Occipital lobe (tissue), 2 donors: ENCODE results near the gene FLAD1. TPM values are rescaled to one million over a fixed set of nuclear protein-coding genes. Genes with fewer than 3 reads are reported as not detected.
A peak's percentile ranks its signal among the peaks of the same experiment; 100 is the strongest.

Experiments
- DNase-seq: peaks from one replicate; lab custom pipeline; 2025; lab: John Stamatoyannopoulos, UW
- total RNA-seq: library from RNA; depleted of rRNA; stranded (reverse); fragments of >200 nt; gene quantifications from one replicate; pipeline ENCODE4 v1.2.3, GENCODE V29; 2014

The FLAD1 gene
- total RNA-seq, 1 donor from 2014 or later, result 17.2 TPM

DNA sequence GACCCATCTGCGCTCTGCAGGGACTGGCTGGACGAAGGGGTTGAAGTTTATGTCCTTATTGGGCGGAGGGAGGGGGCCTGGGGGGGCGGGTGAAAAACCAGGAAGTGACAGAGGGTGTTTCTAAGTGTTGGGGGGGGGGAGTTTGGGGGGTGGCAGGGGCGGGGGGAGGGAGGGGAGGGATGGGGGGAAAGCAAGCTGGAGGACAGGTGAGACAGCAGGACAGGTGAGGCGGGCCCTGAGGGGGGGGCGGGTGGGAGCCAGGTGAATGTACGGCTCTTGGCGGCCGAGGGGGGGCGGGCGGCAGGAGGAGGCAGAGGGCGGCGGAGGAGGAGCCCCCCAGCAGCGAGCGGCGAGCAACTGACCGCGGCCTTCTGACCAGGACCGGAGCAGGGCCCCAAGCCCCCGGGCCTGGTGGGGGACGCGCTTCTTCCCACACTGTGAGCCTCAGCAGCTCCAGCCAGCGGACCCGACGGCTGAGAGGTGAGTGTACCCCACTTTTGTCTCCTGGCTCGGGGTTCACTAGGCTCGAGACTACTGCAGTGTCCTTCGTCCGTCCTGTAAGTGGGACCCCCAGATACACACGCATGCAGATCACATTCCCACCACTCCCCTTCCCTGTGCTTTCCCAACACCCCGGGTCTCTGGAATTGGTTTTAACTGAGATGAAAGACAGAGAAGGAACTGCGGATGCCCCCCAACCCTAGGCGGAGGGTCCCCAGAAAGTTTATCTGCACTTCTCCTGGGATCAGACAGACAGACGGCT lies 19.5 kb downstream of the FLAD1 start, which contains the start of gene ZBTB7B:
ZBTB7B (plus strand) TSS at position 339 of the 763 bp plus-strand sequence. CDS start 11,859 bp downstream, outside the sequence.
- DNase-seq, result no peak

DNA sequence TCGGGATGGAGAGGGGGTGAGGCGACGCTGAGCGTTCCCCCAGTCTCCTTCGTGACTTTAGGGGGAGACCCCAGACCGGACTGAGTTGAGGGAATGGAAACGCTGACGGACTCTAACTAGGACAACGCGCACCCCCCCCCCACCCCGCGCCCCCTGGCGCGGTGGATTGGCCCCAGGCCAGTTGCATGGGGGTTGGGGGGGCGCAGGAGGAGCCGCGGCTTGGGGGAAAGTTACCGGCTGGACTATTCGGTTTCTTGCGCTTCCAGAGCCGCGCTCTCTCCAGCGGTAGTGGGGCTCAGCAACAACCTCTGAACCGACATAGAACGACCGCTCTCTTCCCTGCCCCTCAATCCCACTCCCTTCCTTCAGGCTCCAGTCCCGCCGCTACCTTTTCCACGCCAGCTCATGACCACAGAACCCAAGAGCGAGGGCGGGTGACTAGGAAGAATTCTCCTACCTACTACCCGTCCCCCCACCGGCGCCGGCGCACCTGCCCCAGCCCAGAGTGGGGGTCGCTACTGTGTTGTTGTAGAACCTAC lies 20.2 kb downstream of the FLAD1 start:
- DNase-seq, result no peak

- DNase-seq, result peak; percentile 64
These were observed 20.7 kb downstream of the FLAD1 start for GRCh38 chr1:155003766-155004351.

DNA sequence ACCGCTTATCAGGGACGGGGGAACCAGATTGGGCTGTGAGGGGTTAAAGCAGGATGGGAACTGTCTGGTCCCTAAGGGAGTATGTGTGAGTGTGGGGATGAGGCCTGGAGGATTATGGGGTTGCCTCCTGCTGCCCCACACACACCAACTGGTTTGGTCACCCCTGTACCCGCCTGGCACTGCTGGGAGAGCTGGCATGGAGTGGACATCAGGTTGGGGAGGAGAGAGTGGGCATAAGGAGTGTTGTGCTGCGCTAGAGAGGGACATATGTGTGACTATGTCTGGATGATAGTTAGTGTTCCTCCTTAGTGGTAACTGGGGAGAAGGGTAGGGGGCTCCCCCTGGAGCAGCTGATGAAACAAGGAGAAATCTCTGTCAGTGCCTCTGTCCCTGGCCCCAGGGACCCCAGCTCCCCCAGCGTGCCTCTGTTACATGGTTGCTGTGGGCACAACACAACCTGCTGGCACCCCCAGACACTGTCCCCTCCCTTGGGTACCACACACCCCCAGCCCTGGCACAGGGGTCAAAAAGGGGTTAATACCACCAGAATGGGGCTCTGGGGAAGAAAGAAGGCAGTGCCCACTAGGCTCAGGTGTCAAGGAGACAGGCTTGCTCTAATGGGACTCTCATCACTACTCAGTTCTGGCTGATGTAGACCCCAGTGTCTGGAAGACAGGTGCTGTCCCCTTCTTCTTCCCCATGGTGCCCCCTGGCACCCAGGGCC lies 21.4 kb downstream of the FLAD1 start:
- DNase-seq, result no peak

- DNase-seq, result peak; percentile 47
These were observed 22.2 kb downstream of the FLAD1 start for GRCh38 chr1:155005076-155006011.

GRCh38 chr1:155006601-155007101 lies 23.5 kb downstream of the FLAD1 start:
- peak; percentile 30 for DNase-seq

GRCh38 chr1:155007251-155007828 lies 24.2 kb downstream of the FLAD1 start:
- DNase-seq, result no peak

DNA sequence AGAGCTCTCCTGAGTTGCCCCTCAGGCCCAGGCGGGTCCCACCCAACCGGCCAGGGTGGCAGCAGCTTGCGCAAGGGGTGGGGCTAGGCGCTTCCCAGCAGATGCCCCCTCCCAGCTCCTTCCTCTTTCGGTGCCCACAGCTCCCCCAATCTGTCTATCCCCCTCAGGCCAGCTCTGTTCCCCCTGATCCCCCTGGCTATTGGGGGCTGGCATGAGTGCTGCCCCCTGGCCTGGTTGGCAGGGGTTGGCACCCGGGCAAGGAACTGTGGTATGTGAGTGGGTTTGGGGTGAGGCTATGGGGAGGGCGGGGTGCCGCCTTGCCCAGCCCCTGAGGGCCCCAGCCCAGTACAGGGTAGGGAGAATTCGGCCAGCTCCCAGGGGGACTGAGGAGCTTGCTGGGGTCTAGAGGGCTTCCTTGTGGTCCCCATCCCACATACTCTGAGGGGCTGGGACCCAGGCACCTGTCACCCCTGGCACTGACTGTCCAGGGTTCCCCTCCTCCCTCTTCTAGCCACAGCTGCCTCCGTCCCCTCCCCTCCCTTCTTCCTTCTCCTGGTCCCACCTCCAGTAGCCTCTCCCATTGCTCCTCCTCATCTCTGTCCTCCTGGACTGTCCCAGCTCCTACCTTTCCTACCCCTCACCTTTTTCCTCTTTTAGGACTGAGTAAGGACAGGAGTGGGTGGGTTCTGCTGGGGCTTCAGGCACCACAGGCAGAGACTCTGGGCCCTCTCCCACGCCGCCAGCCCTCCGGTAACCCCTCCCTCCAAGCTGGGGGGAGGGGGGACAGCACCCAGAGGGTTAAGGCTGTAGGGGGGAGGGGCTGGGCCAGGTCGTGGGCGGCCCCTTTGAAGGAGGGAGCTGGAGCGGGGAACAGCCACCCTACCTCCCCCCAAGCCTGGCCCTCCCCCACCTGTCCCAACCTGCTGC lies 25.1 kb downstream of the FLAD1 start:
- no peak for DNase-seq

DNA sequence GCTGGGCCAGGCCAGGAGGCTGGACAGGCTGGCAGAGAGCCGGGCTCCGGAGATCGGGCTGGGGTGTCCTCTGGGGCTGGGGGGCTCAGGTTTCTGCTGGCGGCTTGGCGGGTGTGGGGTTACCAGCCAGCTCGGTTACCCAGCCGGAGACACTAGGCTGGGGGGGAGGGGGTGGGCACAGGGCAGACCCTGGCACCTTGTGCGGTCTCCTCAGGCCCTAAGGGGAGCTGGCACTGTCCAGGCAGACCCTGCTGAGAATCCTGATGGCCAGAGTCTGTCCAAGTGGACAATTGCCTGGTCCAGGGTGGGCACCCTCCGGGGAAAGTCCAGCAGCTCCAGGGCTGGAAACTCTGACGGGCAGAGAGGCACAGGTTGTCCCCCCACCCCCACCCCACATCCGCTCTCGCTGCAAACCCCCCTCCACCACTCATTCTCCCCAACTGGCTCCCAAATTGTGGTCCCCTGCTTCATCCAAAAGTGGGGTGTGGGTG lies 26.1 kb downstream of the FLAD1 start:
- DNase-seq, result no peak

DNA sequence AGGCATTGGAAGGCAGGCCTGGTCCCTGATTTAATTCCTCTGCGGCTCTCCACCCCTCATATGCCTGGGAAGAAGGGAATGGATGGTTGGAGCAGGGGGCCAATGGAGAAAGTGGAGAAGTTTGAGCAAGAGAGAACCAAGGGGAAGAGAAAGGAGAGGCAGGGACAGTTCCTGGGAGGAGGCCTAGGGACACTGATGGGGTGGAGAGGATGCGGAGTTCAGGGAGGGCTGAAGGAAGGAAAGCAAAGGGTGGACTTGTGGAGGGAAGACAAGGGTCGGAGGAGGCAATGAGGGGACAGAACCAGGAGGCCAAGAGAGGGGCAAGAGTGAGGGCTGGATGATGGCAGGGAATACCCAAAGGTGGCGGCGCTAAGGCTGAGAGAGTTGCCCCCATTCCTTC lies 26.6 kb downstream of the FLAD1 start:
- DNase-seq, result no peak

- no peak for DNase-seq
These were observed 27.2 kb downstream of the FLAD1 start for GRCh38 chr1:155010211-155010918.

DNA sequence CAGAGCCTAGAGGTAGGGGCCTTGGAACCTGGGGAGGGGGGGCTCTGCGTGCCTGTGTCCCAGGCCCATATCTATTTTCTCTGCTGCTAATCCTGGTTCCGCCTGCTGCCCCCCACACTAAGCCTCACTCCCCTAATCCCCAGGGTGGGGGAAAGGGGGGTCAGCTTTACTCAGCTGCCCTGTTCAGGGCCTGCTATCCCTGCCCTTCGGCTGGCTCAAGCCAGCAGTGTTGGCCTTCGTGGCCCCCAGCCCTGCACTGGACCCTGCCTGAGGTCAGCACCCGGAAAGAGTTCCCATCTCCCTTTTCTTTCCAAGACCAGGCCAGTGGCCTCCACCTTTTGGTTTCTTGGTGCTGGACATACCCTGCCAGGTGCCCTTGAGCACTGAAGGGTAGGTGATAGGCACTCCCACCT lies 27.9 kb downstream of the FLAD1 start:
- no peak for DNase-seq

DNA sequence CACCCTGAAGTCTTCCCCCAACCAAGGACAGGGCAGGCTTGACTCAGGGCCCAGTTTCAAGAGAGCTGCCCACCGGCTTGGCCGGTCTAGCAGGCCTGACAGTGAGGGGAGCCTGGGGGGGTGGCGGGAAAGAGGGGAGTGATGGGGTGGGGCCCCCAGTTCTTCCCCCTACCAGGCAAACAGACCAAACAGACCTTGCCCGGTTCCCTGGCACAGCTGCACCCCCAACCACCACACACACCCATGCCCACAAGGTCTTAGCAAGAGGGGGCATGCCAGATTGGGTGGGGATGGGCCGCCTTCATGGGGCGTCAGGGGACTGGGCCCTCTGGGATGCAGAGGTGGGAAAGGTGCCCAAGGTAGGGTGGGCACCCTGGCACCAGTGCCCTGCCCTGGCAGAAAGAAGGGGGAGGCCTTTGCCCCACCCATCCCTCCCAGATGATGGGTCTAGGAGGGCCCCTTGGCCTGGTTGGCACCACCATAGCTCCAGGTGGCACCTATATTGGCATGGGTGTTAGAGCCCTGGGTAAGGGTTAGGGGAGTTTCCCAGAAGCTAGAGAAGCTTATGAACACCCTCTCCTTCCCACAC lies 28.4 kb downstream of the FLAD1 start:
- DNase-seq, result no peak

GRCh38 chr1:155012026-155012546 lies 28.9 kb downstream of the FLAD1 start:
- peak; percentile 84 for DNase-seq

DNA sequence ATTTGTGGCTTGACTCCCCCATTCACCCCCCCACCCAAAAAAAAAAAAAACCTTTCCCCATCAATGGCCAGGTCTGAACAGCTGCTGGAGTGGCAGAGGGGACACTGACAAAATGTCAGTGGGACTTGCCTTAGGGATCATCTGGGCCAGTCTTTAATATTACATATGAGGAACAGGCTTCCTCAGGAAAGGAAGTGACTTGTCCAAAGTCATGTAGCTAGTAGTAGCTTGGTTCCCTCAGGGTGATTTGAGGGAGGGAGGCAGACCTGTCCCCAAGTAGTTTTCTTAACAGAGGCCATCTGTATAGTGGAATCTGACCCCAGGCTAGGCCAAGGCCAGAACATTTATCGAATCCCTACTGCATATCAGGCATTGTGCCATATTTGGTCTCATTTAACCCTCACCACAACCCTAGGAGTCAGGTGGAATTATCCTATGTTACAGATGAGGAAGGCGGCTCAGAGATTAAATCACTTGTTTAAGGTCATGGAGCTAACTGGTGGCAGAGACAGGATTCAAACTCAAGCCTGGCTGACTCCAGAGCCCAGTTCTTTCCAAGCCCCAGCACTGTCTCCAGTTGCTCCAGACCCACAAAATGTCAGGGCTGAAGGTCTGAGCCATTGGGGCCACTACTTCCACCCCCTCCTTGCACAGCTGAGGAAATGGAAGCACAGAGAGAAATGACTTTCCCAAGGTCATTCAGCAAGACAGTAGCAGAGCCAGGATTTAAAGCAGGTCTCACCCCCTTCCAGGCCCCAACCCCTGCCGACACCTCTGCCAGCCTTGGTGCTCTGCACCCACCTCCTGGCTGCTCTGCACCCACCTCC lies 29.8 kb downstream of the FLAD1 start:
- no peak for DNase-seq

GRCh38 chr1:155013632-155014031 lies 30.5 kb downstream of the FLAD1 start:
- DNase-seq, result no peak
